Smooth muscle cell (in vitro differentiated cells): ENCODE measurements around the gene NTN1. TPM values are rescaled to one million over a fixed set of nuclear protein-coding genes. Genes with fewer than 3 reads are reported as not detected.

Experiments
- DNase-seq: peaks from one replicate; lab custom pipeline; 2025; ENCODE audit not compliant: unreplicated experiment; lab: John Stamatoyannopoulos, UW
- H2AFZ ChIP-seq: fragments of 200-600 bp; sonication (generic); 2 replicates; pipeline ENCODE4 v1.6.0; 2016; ENCODE audit warnings: antibody characterized with exemption, low read depth, mild to moderate bottlenecking
- H3F3A ChIP-seq: fragments of 200-600 bp; sonication (generic); 2 replicates; pipeline ENCODE4 v1.6.0; 2017; ENCODE audit warnings: antibody characterized with exemption, low read depth
- H3K27ac ChIP-seq: fragments of 200-600 bp; sonication (generic); 2 replicates; pipeline ENCODE4 v1.5.1; 2016; ENCODE audit warnings: low read depth, mild to moderate bottlenecking
- H3K27me3 ChIP-seq: fragments of 200-600 bp; sonication (generic); 2 replicates; pipeline ENCODE4 v1.6.1; 2016; ENCODE audit warnings: low read depth, mild to moderate bottlenecking
- H3K36me3 ChIP-seq: fragments of 200-600 bp; sonication (generic); 2 replicates; pipeline ENCODE4 v1.5.1; 2016; ENCODE audit warnings: low read depth
- H3K4me1 ChIP-seq: fragments of 200-600 bp; sonication (generic); 2 replicates; pipeline ENCODE4 v1.5.1; 2016; ENCODE audit warnings: low read depth
- H3K4me2 ChIP-seq: fragments of 200-600 bp; sonication (generic); 2 replicates; pipeline ENCODE4 v1.6.0; 2016; ENCODE audit warnings: mild to moderate bottlenecking
- H3K4me3 ChIP-seq: fragments of 200-600 bp; sonication (generic); 2 replicates; pipeline ENCODE4 v1.5.1; 2016; ENCODE audit warnings: mild to moderate bottlenecking
- H3K79me2 ChIP-seq: fragments of 200-600 bp; sonication (generic); 2 replicates; pipeline ENCODE4 v1.6.0; 2016; ENCODE audit warnings: low read depth, mild to moderate bottlenecking
- H3K9ac ChIP-seq: fragments of 200-600 bp; sonication (generic); 2 replicates; pipeline ENCODE4 v1.6.0; 2016; ENCODE audit warnings: low read depth
- H3K9me3 ChIP-seq: fragments of 200-600 bp; sonication (generic); replicated peaks from 2 replicates; pipeline ENCODE4 v1.5.1; 2016; ENCODE audit warnings: low read depth
- H4K20me1 ChIP-seq: fragments of 200-600 bp; sonication (generic); 2 replicates; pipeline ENCODE4 v1.6.0; 2016; ENCODE audit warnings: low read depth
- CTCF ChIP-seq: fragments of 200-600 bp; sonication (generic); IDR thresholded peaks from 2 replicates; pipeline ENCODE4 v1.5.1; 2017; ENCODE audit warnings: borderline replicate concordance, mild to moderate bottlenecking, antibody characterized with exemption; ENCODE audit not compliant: insufficient read depth, poor library complexity, severe bottlenecking
- WGBS: methylation state at CpG from one replicate; pipeline ENCODE4 v1.1.7; 2016; ENCODE audit warnings: low lambda C conversion rate; 5-methylcytosine and 5-hydroxymethylcytosine counted together
- polyA plus RNA-seq: library from polyadenylated mRNA; unstranded; fragments of >200 nt; fragmentation: Nextera tagmentation; extraction: Ambion mirVana; gene quantifications from 2 replicates; pipeline ENCODE4 v1.2.1, GENCODE V29; 2016
- total RNA-seq: library from RNA; depleted of rRNA; stranded (reverse); fragments of >200 nt; gene quantifications from 2 replicates; pipeline ENCODE4 v1.2.3, GENCODE V29; 2014

NTN1 gene
- total and polyA plus RNA-seq, 2 experiments from 2014 or later: 0.07 to 0.72 TPM

DNA sequence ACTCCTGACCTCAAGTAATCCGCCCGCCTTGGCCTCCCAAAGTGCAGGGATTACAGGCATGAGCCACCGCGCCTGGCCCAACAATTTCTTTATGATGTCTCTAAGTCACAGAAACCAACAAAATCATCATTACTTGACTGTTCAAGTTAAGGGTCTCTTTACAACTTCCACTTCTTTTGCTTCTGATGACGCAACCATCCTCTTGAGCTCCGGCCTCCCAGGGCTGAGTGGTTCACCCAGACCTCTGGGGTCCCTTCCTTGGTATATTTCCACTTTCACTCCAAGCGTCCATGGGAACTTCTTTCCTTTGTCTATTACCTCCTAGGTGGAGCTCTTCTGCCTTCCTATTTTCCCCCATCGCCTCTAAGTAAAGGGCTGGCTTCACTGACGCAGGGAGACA lies 253.7 kb downstream of the NTN1 start:
- Histone ChIP-seq H2AFZ (no peak overlapping the region), H3K9ac (no peak overlapping the region), H3K79me2 (no peaks in the 10 kb centered on the region), H3K36me3 (no peaks in the 10 kb centered on the region), H3K4me2 (no peak overlapping the region), H3K4me1 (no peaks in the 10 kb centered on the region), H3K9me3 (no peaks in the 10 kb centered on the region), H3K4me3 (no peak overlapping the region), H3K27ac (no peak overlapping the region), H3K27me3 (no peaks in the 10 kb centered on the region), H4K20me1 (peaks cover 2% of the 10 kb centered on the region), H3F3A (no peaks in the 10 kb centered on the region)
- TF ChIP-seq CTCF: no peak
- 90% methylated on average over 9 of the region's 9 CpGs for WGBS
- no peak for DNase-seq

DNA sequence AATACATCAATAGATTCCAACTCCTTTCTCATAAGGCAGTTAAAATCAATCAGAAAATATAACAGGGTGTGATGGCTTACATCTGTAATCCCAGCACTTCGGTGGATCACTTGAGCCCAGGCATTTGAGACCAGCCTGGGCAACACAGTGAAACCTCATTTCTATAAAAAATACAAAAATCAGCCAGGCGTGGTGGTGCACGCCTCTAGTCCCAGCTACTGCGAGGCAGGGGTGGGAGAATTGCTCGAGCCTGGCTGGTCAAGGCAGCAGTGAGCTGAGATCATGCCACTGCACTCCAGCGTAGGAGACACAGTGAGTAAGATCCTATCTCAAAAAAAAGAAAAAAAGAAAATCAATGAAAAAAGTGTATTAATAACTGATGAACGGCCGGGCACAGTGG lies 258.6 kb downstream of the NTN1 start:
- no peaks in the 10 kb centered on the region for H3K79me2 ChIP-seq
- H3F3A ChIP-seq: no peaks in the 10 kb centered on the region
- H2AFZ ChIP-seq: no peak overlapping the region
- no peaks in the 10 kb centered on the region for H3K9me3 ChIP-seq
- 96% methylated on average over 8 of the region's 8 CpGs for WGBS
- no peak overlapping the region for H3K9ac ChIP-seq
- H3K27me3 ChIP-seq: no peaks in the 10 kb centered on the region
- H3K27ac ChIP-seq: no peak overlapping the region
- H3K4me1 ChIP-seq: no peaks in the 10 kb centered on the region
- peaks cover 3% of the 10 kb centered on the region for H4K20me1 ChIP-seq
- no peak for DNase-seq
- no peak overlapping the region for H3K4me2 ChIP-seq
- no peak overlapping the region for H3K4me3 ChIP-seq
- no peak for TF ChIP-seq CTCF
- no peaks in the 10 kb centered on the region for H3K36me3 ChIP-seq

DNA sequence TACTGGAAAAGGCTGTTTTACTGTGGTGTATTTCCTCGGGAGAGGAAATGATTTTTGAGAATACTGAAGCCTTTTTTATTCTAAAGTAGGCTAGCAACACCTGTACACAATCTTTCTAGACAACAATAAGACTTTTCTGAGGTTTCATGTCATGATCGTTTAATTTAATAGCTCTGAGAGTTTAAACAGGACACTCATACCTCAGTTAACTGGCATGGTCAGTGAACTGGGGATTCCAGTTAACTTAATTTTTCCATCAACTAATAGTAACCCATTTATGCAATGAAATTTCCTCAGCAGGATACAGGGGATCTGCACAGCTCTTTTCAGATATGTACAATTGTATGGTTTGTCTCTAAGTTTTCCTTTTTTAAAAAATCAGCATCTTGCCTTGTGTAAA lies 262.6 kb downstream of the NTN1 start:
- H3K36me3 ChIP-seq: no peaks in the 10 kb centered on the region
- H3K9ac ChIP-seq: no peak overlapping the region
- no peak overlapping the region for H2AFZ ChIP-seq
- H3K27me3 ChIP-seq: no peaks in the 10 kb centered on the region
- H3K4me2 ChIP-seq: no peak overlapping the region
- H3K4me3 ChIP-seq: no peak overlapping the region
- H4K20me1 ChIP-seq: peaks cover 3% of the 10 kb centered on the region
- no peaks in the 10 kb centered on the region for H3K79me2 ChIP-seq
- TF ChIP-seq CTCF: no peak
- no peak for DNase-seq
- no peaks in the 10 kb centered on the region for H3K4me1 ChIP-seq
- WGBS: 88% methylated on average over 2 of the region's 2 CpGs
- H3K27ac ChIP-seq: no peak overlapping the region
- no peaks in the 10 kb centered on the region for H3K9me3 ChIP-seq
- no peaks in the 10 kb centered on the region for H3F3A ChIP-seq

GRCh38 chr17:9284884-9285283 lies 263.6 kb downstream of the NTN1 start:
- WGBS: 61% methylated on average over 4 of the region's 4 CpGs
- H3K27me3 ChIP-seq: no peaks in the 10 kb centered on the region
- no peak for TF ChIP-seq CTCF
- H2AFZ ChIP-seq: no peak overlapping the region
- H4K20me1 ChIP-seq: peaks cover 1% of the 10 kb centered on the region
- no peak overlapping the region for H3K4me2 ChIP-seq
- H3K4me1 ChIP-seq: no peaks in the 10 kb centered on the region
- no peak overlapping the region for H3K9ac ChIP-seq
- no peak for DNase-seq
- H3K36me3 ChIP-seq: no peaks in the 10 kb centered on the region
- H3K4me3 ChIP-seq: no peak overlapping the region
- no peaks in the 10 kb centered on the region for H3F3A ChIP-seq
- H3K27ac ChIP-seq: no peak overlapping the region
- no peaks in the 10 kb centered on the region for H3K9me3 ChIP-seq
- H3K79me2 ChIP-seq: no peaks in the 10 kb centered on the region
